ACC112 (cell line): ENCODE results near the gene ARL2.

Experiments
- H2AFZ ChIP-seq: fragments of 200-600 bp; sonication (generic); one replicate; pipeline ENCODE4 v1.6.0; 2017; ENCODE audit warnings: antibody characterized with exemption, low read length; ENCODE audit not compliant: unreplicated experiment
- H3K27ac ChIP-seq: fragments of 200-600 bp; sonication (generic); 2 replicates; pipeline ENCODE4 v1.5.1; 2014; ENCODE audit warnings: low read depth, mild to moderate bottlenecking, antibody characterized with exemption, low read length, moderate library complexity
- H3K27me3 ChIP-seq: fragments of 200-600 bp; sonication (generic); 2 replicates; pipeline ENCODE4 v1.6.1; 2014; ENCODE audit warnings: mild to moderate bottlenecking, antibody characterized with exemption, low read length, moderate library complexity, mixed read lengths; ENCODE audit not compliant: insufficient read depth
- H3K36me3 ChIP-seq: fragments of 200-600 bp; sonication (generic); 2 replicates; pipeline ENCODE4 v1.6.1; 2016; ENCODE audit warnings: mild to moderate bottlenecking, antibody characterized with exemption, low read length, moderate library complexity, mixed read lengths; ENCODE audit not compliant: insufficient read depth
- H3K4me1 ChIP-seq: fragments of 200-600 bp; sonication (generic); one replicate; pipeline ENCODE4 v1.6.1; 2016; ENCODE audit warnings: low read length, mixed read lengths; ENCODE audit not compliant: insufficient read depth, unreplicated experiment, control insufficient read depth
- H3K4me3 ChIP-seq: fragments of 200-600 bp; sonication (generic); 2 replicates; pipeline ENCODE4 v1.5.1; 2014; ENCODE audit warnings: mild to moderate bottlenecking, low read depth, low read length
- H3K79me2 ChIP-seq: fragments of 200-600 bp; sonication (generic); one replicate; pipeline ENCODE4 v1.6.0; 2016; ENCODE audit warnings: low read length; ENCODE audit not compliant: control insufficient read depth, unreplicated experiment, insufficient read depth

The ARL2 gene

GRCh38 chr11:65027213-65028067, 13.5 kb downstream of the ARL2 start, which contains the start of gene SNX15:
SNX15 (plus strand) TSS chr11:65027439; CDS start chr11:65027538, 99 bp downstream.
- Histone ChIP-seq H2AFZ (peak within 1 kb of the TSS; percentile 97), H3K4me1 (no peaks in the 10 kb centered on the region), H3K36me3 (no peaks in the 10 kb centered on the region), H3K4me3 (peak within 1 kb of the TSS; percentile 79), H3K27ac (peak within 1 kb of the TSS; percentile 39), H3K79me2 (no peaks in the 10 kb centered on the region), H3K27me3 (no peaks in the 10 kb centered on the region)

GRCh38 chr11:65032216-65032615, 18.3 kb downstream of the ARL2 start:
- H3K4me3 ChIP-seq = no peak overlapping the region
- no peaks in the 10 kb centered on the region for H3K36me3 ChIP-seq
- H3K4me1 ChIP-seq = no peaks in the 10 kb centered on the region
- no peak overlapping the region for H3K27ac ChIP-seq
- no peaks in the 10 kb centered on the region for H3K27me3 ChIP-seq
- H2AFZ ChIP-seq = no peak overlapping the region
- H3K79me2 ChIP-seq = no peaks in the 10 kb centered on the region

GRCh38 chr11:65034423-65034822, 20.5 kb downstream of the ARL2 start:
- H3K36me3 ChIP-seq = no peaks in the 10 kb centered on the region
- no peak overlapping the region for H2AFZ ChIP-seq
- H3K27me3 ChIP-seq = no peaks in the 10 kb centered on the region
- H3K27ac ChIP-seq = no peak overlapping the region
- H3K79me2 ChIP-seq = no peaks in the 10 kb centered on the region
- no peak overlapping the region for H3K4me3 ChIP-seq
- H3K4me1 ChIP-seq = no peaks in the 10 kb centered on the region

- Histone ChIP-seq H2AFZ (no peak overlapping the region), H3K27ac (no peak overlapping the region), H3K36me3 (no peaks in the 10 kb centered on the region), H3K79me2 (no peaks in the 10 kb centered on the region), H3K4me3 (no peak overlapping the region), H3K27me3 (no peaks in the 10 kb centered on the region), H3K4me1 (no peaks in the 10 kb centered on the region)
Measured at GRCh38 chr11:65035579-65035978, 21.6 kb downstream of the ARL2 start.

GRCh38 chr11:65036931-65037330, 23.0 kb downstream of the ARL2 start:
- H3K36me3 ChIP-seq = no peaks in the 10 kb centered on the region
- no peaks in the 10 kb centered on the region for H3K27me3 ChIP-seq
- H3K79me2 ChIP-seq = peaks cover 3% of the 10 kb centered on the region
- no peaks in the 10 kb centered on the region for H3K4me1 ChIP-seq
- no peak overlapping the region for H3K27ac ChIP-seq
- H2AFZ ChIP-seq = no peak overlapping the region
- no peak overlapping the region for H3K4me3 ChIP-seq

GRCh38 chr11:65040520-65040846, 26.5 kb downstream of the ARL2 start:
- H3K4me3 ChIP-seq = peak overlapping the region; percentile 100
- no peaks in the 10 kb centered on the region for H3K27me3 ChIP-seq
- 0 out of 2 replicates have a peak, but pooled peaks cover 5% of the 10 kb centered on the region for H3K36me3 ChIP-seq
- H2AFZ ChIP-seq = peak overlapping the region; percentile 38
- peaks cover 13% of the 10 kb centered on the region for H3K79me2 ChIP-seq
- H3K4me1 ChIP-seq = peaks cover 7% of the 10 kb centered on the region
- peak overlapping the region; percentile 66 for H3K27ac ChIP-seq

- Histone ChIP-seq H3K27ac (peak within 1 kb of the TSS; percentile 66), H2AFZ (peak within 1 kb of the TSS; percentile 75), H3K36me3 (0 out of 2 replicates have a peak, but pooled peaks cover 5% of the 10 kb centered on the region)
Measured at GRCh38 chr11:65040847-65041622, 27.1 kb downstream of the ARL2 start, which contains the start of gene SAC3D1. SAC3D1 (plus strand) TSS chr11:65041210; CDS start chr11:65041293, 83 bp downstream.

GRCh38 chr11:65042891-65043290, 28.9 kb downstream of the ARL2 start:
- Histone ChIP-seq H3K4me1 (peaks cover 7% of the 10 kb centered on the region), H3K27me3 (no peaks in the 10 kb centered on the region), H2AFZ (no peak overlapping the region), H3K4me3 (peak overlapping the region; percentile 100; the same call in 1 of the 2 replicates), H3K79me2 (peaks cover 13% of the 10 kb centered on the region), H3K36me3 (0 out of 2 replicates have a peak, but pooled peaks cover 5% of the 10 kb centered on the region), H3K27ac (no peak overlapping the region)

More at GRCh38 chr11:65040847-65041622, 27.1 kb downstream of the ARL2 start, which contains the start of gene SAC3D1:
- H3K4me1 ChIP-seq = peaks cover 7% of the 10 kb centered on the region
- H3K79me2 ChIP-seq = peaks cover 13% of the 10 kb centered on the region
- H3K4me3 ChIP-seq = peak within 1 kb of the TSS; percentile 100
- no peaks in the 10 kb centered on the region for H3K27me3 ChIP-seq

- Histone ChIP-seq H3K4me1 (peaks cover 7% of the 10 kb centered on the region), H3K27me3 (no peaks in the 10 kb centered on the region), H3K36me3 (0 out of 2 replicates have a peak, but pooled peaks cover 5% of the 10 kb centered on the region), H3K4me3 (no peak overlapping the region), H3K79me2 (peaks cover 13% of the 10 kb centered on the region), H2AFZ (no peak overlapping the region), H3K27ac (no peak overlapping the region)
Measured at GRCh38 chr11:65043881-65044501, 30.0 kb downstream of the ARL2 start.

- H3K79me2 ChIP-seq = peaks cover 13% of the 10 kb centered on the region
- H3K4me3 ChIP-seq = no peak overlapping the region
- H3K27me3 ChIP-seq = no peaks in the 10 kb centered on the region
- H3K4me1 ChIP-seq = peaks cover 7% of the 10 kb centered on the region
- H2AFZ ChIP-seq = no peak overlapping the region
- H3K27ac ChIP-seq = no peak overlapping the region
- 0 out of 2 replicates have a peak, but pooled peaks cover 5% of the 10 kb centered on the region for H3K36me3 ChIP-seq
Measured at GRCh38 chr11:65045061-65045460, 31.1 kb downstream of the ARL2 start.
